NB4 (cell line): ENCODE measurements around the gene MTFMT.

Experiments used
- DNase-seq: peaks from one replicate; pipeline ENCODE4 v3.0.0; 2010; ENCODE audit warnings: low read depth
- H3K4me3 ChIP-seq: one replicate; pipeline ENCODE4 v1.5.1; 2011; ENCODE audit warnings: mild to moderate bottlenecking, low read depth, low read length, moderate library complexity
- MYC ChIP-seq: IDR thresholded peaks from 2 replicates; pipeline ENCODE4 v1.6.1; 2011; ENCODE audit warnings: low read depth, low read length
- POLR2A ChIP-seq: IDR thresholded peaks from 2 replicates; pipeline ENCODE4 v1.6.1; 2011; ENCODE audit warnings: mild to moderate bottlenecking; ENCODE audit not compliant: insufficient read length; ENCODE audit errors: extremely low read depth
- TF ChIP-seq, protein P1 (sequence below): IDR thresholded peaks from one replicate; pipeline ENCODE4 v1.5.1; 2012; ENCODE audit warnings: low read depth, low read length
- TF ChIP-seq, protein P2 (sequence below): IDR thresholded peaks from 2 replicates; pipeline ENCODE4 v1.6.1; 2011; ENCODE audit warnings: low read depth, low read length

MTFMT gene

DNA sequence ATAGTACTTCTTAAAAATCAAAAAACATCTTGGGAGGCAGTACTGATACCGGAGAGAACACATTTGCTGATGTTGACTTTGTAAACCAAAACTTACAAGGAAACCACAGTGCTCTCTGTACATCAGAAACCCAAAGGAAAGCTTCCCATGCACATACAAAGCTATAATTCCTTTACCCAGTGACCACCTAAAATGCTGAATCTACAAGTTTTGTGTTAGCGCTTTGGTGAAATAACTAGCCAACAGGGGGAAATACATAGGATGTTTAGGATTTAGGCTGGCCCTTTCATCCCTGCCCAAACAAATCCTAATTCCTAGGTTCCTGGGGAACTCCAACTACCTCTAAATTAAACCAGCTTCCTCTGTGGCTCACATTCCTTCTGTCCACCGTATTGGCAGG, 24.4 kb downstream of the MTFMT start:
- TF ChIP-seq, protein P1, sequence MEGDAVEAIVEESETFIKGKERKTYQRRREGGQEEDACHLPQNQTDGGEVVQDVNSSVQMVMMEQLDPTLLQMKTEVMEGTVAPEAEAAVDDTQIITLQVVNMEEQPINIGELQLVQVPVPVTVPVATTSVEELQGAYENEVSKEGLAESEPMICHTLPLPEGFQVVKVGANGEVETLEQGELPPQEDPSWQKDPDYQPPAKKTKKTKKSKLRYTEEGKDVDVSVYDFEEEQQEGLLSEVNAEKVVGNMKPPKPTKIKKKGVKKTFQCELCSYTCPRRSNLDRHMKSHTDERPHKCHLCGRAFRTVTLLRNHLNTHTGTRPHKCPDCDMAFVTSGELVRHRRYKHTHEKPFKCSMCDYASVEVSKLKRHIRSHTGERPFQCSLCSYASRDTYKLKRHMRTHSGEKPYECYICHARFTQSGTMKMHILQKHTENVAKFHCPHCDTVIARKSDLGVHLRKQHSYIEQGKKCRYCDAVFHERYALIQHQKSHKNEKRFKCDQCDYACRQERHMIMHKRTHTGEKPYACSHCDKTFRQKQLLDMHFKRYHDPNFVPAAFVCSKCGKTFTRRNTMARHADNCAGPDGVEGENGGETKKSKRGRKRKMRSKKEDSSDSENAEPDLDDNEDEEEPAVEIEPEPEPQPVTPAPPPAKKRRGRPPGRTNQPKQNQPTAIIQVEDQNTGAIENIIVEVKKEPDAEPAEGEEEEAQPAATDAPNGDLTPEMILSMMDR: no peak
- no peak for TF ChIP-seq POLR2A
- TF ChIP-seq, protein P2, sequence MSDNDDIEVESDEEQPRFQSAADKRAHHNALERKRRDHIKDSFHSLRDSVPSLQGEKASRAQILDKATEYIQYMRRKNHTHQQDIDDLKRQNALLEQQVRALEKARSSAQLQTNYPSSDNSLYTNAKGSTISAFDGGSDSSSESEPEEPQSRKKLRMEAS: no peak
- no peak for TF ChIP-seq MYC
- DNase-seq: no peak
- H3K4me3 ChIP-seq: no peak overlapping the region

DNA sequence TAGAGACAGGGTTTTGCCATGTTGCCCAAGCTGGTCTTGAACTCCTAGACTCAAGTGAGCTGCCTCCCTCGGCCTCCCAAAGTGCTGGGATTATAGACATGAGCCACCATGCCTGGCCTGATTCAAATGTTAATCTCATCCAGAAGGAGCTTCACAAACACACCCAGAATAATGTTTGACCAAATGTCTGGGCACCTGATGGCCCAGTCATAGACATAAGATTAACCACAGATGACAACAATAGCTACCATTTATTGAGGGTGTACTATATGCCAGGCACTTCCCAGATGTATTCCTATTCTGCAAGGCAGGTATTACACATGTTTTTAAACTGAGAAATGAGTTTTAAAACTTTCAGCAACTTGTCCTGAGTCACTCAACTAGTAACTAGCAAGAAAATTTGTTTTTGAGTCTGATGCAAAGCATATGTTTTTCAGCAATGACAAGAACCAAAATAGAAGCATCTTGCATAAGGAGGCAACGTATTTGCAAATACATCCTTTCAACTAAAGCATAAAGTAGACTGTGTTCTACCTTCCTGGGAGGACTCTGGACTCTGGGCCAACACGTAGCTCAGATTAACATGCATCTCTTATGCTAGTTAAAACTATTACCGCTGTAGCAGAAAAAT, 31.6 kb downstream of the MTFMT start:
- no peak for DNase-seq
- TF ChIP-seq POLR2A: no peak
- TF ChIP-seq, protein P2: no peak
- TF ChIP-seq MYC: no peak
- TF ChIP-seq, protein P1: no peak
- no peak overlapping the region for H3K4me3 ChIP-seq

DNA sequence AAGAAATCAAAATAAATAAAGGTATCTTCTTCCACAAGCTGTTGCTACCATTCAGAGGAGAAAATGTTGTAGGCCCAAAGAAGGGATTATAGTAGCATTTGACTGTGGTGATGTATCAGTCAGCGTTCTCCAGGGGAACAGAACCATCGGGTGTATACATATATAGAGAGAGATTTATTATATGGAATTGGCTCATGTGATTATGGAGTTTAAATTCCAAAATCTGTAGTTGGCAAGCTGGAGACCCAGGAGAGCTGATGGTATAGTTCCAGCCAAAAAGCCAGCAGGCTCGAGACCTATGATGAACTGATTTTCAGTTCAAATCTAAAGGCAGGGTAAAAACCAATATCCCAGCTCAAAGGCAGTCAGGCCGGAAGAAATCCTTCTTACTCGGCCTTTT, 32.4 kb downstream of the MTFMT start:
- no peak overlapping the region for H3K4me3 ChIP-seq
- TF ChIP-seq, protein P2: no peak
- TF ChIP-seq POLR2A (no peak), MYC (no peak)
- TF ChIP-seq, protein P1: no peak
- DNase-seq: no peak

DNA sequence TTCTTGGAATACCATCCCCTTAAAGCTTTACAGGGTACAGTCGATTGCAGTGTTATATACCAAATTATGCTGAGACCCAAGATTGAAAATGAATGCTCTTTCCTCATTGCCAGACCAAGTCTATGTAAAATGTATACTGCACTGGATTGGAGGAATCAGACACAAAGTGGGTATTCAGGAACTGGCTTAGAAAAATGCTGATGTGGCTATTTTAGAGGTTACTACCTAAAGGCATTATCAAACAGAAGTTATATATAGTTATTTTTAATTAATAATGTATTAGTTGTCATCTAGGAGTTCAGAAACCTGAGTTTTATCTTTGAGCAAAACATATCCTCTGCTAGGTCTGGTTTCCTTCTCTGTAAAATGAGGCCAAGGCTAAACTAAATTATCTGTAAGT, 36.1 kb downstream of the MTFMT start:
- H3K4me3 ChIP-seq: no peak overlapping the region
- TF ChIP-seq, protein P2: no peak
- TF ChIP-seq MYC (no peak), POLR2A (no peak)
- TF ChIP-seq, protein P1: no peak
- DNase-seq: no peak

DNA sequence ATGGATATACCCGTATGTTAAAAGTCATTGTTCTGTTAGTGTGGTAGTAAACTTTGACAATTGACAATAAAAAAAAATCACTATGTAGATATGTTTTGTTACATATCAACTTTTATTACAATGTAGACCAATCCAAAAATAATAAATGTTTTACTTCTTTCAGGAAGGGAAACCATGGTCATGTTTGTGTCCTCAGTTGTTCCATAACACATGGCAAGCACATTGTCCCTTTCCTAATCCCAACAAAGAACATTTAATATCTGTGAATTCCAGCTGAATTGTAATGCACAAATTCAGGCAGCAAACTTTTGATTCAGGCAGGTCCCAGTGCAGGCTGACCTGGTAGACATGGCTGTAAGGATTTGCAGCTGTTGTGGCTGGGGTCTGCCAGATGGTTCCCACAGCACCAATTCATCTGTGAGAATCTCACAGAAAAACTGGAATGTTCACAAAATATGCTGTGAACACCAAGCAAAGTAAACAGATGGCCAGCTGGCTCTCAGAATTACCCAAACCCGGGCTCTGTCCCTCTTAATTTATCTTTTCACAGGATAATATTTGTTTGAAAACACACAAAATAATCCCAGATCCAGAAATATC, 37.8 kb downstream of the MTFMT start:
- no peak for DNase-seq
- TF ChIP-seq MYC (no peak), POLR2A (no peak)
- TF ChIP-seq, protein P2: no peak
- TF ChIP-seq, protein P1: no peak

More for the DNA sequence above, 37.8 kb downstream of the MTFMT start:
- H3K4me3 ChIP-seq: no peak overlapping the region
